Measurements from ENCODE around the gene TRIO. TPM values are rescaled to one million over a fixed set of nuclear protein-coding genes. Genes with fewer than 3 reads are reported as not detected.

Gene TRIO
- total RNA-seq, 4 donors from 2014 or later: 112 to 155 (median 145) TPM

GRCh38 chr5:14424011-14424685 lies 281.0 kb downstream of the TRIO start:
- Histone ChIP-seq H3K27me3 (no peaks in the 10 kb centered on the region), H3K36me3 (peaks cover 13 to 76% (median 60%) of the 10 kb centered on the region in 4 donors), H3K27ac (replicated peaks in 1 of 4) (no peak overlapping the region), H3K9me3 (no peaks in the 10 kb centered on the region), H3K4me1 (peaks cover 10 to 28% (median 23%) of the 10 kb centered on the region in 4 donors), H3K4me3 (no peak overlapping the region)
- TF ChIP-seq EP300 (IDR thresholded peaks at IDR 0.05): no peak
- TF ChIP-seq POLR2AphosphoS5 (IDR thresholded peaks at IDR 0.05): no peak
- no peak for TF ChIP-seq POLR2A (IDR thresholded peaks at IDR 0.05; ENCODE audit: low read depth)
- no peak for TF ChIP-seq CTCF (IDR thresholded peaks at IDR 0.05)
- DNase-seq (ENCODE audit: extremely low spot score): no peak
- intact Hi-C loops (cut with DNase I): no loop called here
- WGBS: 83% methylated on average over 7 of the region's 7 CpGs

GRCh38 chr5:14425559-14425958 lies 282.4 kb downstream of the TRIO start:
- Histone ChIP-seq H3K4me1 (peaks cover 17 to 24% (median 20%) of the 10 kb centered on the region in 4 donors), H3K9me3 (no peaks in the 10 kb centered on the region), H3K36me3 (peaks cover 2 to 61% (median 47%) of the 10 kb centered on the region in 4 donors), H3K27me3 (no peaks in the 10 kb centered on the region), H3K27ac (replicated peaks in 1 of 4) (no peak overlapping the region), H3K4me3 (no peak overlapping the region)
- 95% methylated on average over 7 of the region's 7 CpGs for WGBS
- DNase-seq (ENCODE audit: extremely low spot score): no peak
- intact Hi-C loops (cut with DNase I): no loop called here
- TF ChIP-seq POLR2A (IDR thresholded peaks at IDR 0.05; ENCODE audit: low read depth) (no peak), CTCF (IDR thresholded peaks at IDR 0.05) (no peak), EP300 (IDR thresholded peaks at IDR 0.05) (no peak), POLR2AphosphoS5 (IDR thresholded peaks at IDR 0.05) (no peak)

DNA sequence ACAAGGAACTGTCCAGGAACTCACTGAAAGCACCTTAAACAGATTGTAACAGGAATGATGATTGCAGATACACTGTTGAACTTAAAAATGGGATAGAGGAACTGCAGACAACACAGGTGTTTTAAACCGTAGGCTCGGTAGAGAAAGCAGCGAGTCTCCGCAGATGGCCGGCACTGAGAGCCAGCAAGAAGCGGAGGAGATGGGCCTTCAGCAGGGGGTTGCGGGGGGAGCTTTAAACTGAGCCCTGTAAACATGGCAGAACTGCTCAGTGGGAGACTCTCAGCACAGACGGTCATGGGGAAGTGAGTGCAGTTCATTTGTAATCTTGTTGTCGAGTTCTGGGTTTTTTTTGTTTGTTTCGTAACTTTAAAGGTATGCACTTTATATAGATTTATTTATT lies 283.4 kb downstream of the TRIO start:
- TF ChIP-seq POLR2A (IDR thresholded peaks at IDR 0.05; ENCODE audit: low read depth): no peak
- Histone ChIP-seq H3K27me3 (no peaks in the 10 kb centered on the region), H3K27ac (replicated peaks in 1 of 4) (no peak overlapping the region), H3K4me1 (peaks cover 17 to 29% (median 23%) of the 10 kb centered on the region in 4 donors), H3K9me3 (no peaks in the 10 kb centered on the region), H3K36me3 (peaks cover 0 to 54% (median 42%) of the 10 kb centered on the region in 4 donors), H3K4me3 (no peak overlapping the region)
- no peak for DNase-seq (ENCODE audit: extremely low spot score)
- WGBS: 94% methylated on average over 10 of the region's 10 CpGs
- intact Hi-C loops (cut with DNase I): no loop called here

DNA sequence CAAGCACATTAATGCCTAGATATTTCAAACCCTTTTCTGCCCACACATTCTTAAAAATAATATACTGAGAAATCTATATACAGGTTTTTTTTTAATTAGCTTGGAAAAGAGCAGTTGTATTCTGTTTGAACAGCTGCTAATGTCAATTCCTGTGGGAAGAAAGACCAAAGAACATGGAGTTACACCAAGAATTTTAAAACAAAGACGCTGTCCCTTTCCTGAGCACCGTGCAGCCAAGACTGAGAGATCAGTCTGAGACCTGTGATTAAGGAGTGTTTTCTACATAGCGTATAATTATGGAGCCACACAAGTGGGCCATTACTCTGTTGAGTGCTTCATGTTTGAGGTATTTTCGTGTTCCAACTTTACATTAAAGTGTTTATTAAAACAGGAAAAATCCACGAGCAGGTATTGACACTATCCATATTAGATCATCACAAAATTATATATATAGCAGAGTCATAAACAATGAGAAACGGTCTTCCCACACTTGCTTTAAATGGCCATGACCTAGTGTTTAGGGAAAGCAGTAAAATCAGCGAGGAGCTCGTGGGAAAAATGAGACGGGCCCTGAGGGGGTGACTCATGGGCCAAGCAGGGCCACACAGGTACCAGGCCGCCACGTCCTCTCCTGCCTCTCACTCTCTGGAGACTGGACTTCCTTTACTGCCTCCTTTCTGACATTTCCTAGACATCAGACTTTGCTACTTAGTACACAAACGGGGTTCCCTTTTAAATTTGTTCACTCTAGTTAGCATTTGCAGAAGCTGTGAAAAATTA lies 285.4 kb downstream of the TRIO start:
- peaks cover 17 to 29% (median 23%) of the 10 kb centered on the region in 4 donors for H3K4me1 ChIP-seq
- DNase-seq (ENCODE audit: extremely low spot score): no peak
- H3K27me3 ChIP-seq: no peaks in the 10 kb centered on the region
- no peak overlapping the region for H3K4me3 ChIP-seq
- intact Hi-C loops (cut with DNase I): no loop called here
- no peaks in the 10 kb centered on the region for H3K9me3 ChIP-seq
- peak overlapping the region; percentile 10 to 57 (median 17) for H3K27ac ChIP-seq (replicated peaks in 1 of 4)
- H3K36me3 ChIP-seq: peaks cover 0 to 34% (median 22%) of the 10 kb centered on the region in 4 donors
- 43% methylated on average over 12 of the region's 12 CpGs for WGBS
- TF ChIP-seq POLR2A (IDR thresholded peaks at IDR 0.05; ENCODE audit: low read depth) (no peak), CTCF (IDR thresholded peaks at IDR 0.05) (no peak), EP300 (IDR thresholded peaks at IDR 0.05) (no peak), POLR2AphosphoS5 (IDR thresholded peaks at IDR 0.05) (no peak)
